Neural progenitor cell (in vitro differentiated cells): ENCODE data around the gene SHANK3.

Source experiments
- EZH2 ChIP-seq: fragments of 200-600 bp; sonication (generic); IDR thresholded peaks from 2 replicates; pipeline ENCODE4 v1.6.1; 2017; ENCODE audit warnings: antibody characterized with exemption, mild to moderate bottlenecking, moderate library complexity
- EZH2phosphoT487 ChIP-seq: fragments of 200-600 bp; sonication (generic); IDR thresholded peaks from 2 replicates; pipeline ENCODE4 v1.6.1; 2017; ENCODE audit warnings: antibody characterized with exemption
- TF ChIP-seq, protein P1 (sequence below): fragments of 200-600 bp; sonication (generic); IDR thresholded peaks from 2 replicates; pipeline ENCODE4 v1.5.1; 2017; ENCODE audit warnings: antibody characterized with exemption, mild to moderate bottlenecking

DNA sequence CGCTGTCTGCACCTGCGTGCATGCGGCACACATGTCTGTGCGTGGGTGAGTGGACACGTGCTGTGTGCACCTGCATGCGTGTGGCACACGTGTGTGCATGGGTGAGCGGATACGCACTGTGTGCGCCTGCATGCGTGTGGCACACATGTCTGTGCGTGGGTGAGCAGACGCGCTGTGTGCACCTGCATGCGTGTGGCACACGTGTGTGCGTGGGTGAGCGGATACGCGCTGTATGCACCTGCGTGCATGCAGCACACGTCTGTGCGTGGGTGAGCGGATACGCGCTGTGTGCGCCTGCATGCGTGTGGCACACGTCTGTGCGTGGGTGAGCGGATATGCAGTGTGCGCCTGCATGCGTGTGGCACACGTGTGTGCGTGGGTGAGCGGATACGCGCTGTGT, 38.3 kb downstream of the SHANK3 start:
- TF ChIP-seq EZH2: no peak
- TF ChIP-seq, protein P1, sequence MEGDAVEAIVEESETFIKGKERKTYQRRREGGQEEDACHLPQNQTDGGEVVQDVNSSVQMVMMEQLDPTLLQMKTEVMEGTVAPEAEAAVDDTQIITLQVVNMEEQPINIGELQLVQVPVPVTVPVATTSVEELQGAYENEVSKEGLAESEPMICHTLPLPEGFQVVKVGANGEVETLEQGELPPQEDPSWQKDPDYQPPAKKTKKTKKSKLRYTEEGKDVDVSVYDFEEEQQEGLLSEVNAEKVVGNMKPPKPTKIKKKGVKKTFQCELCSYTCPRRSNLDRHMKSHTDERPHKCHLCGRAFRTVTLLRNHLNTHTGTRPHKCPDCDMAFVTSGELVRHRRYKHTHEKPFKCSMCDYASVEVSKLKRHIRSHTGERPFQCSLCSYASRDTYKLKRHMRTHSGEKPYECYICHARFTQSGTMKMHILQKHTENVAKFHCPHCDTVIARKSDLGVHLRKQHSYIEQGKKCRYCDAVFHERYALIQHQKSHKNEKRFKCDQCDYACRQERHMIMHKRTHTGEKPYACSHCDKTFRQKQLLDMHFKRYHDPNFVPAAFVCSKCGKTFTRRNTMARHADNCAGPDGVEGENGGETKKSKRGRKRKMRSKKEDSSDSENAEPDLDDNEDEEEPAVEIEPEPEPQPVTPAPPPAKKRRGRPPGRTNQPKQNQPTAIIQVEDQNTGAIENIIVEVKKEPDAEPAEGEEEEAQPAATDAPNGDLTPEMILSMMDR: no peak
- TF ChIP-seq EZH2phosphoT487: no peak
